ENCODE results near the gene TRPT1.

DNA sequence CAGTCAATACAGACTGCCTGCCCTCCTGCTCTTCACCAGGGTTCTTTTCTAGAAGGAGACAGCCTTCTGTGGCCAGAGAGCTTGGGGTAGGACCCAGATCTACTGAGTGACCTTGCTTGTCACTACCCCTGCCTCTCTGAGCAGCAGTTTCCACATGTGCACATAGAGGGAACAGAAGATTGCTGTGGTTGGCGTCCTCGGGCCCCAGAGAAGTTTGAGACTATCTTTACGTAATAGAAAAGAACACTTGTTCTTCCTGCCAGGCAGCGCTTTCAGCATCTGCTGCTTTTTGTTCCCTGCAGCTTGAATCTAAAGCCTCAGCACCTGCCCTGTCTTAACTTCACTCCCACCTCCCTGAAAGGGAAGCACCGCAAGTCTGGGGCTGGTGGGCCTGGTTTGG lies 13.0 kb upstream of the TRPT1 start:
- TF ChIP-seq, protein P1, sequence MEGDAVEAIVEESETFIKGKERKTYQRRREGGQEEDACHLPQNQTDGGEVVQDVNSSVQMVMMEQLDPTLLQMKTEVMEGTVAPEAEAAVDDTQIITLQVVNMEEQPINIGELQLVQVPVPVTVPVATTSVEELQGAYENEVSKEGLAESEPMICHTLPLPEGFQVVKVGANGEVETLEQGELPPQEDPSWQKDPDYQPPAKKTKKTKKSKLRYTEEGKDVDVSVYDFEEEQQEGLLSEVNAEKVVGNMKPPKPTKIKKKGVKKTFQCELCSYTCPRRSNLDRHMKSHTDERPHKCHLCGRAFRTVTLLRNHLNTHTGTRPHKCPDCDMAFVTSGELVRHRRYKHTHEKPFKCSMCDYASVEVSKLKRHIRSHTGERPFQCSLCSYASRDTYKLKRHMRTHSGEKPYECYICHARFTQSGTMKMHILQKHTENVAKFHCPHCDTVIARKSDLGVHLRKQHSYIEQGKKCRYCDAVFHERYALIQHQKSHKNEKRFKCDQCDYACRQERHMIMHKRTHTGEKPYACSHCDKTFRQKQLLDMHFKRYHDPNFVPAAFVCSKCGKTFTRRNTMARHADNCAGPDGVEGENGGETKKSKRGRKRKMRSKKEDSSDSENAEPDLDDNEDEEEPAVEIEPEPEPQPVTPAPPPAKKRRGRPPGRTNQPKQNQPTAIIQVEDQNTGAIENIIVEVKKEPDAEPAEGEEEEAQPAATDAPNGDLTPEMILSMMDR (IDR thresholded peaks at IDR 0.05) = no peak
- no peak for TF ChIP-seq SIN3A (IDR thresholded peaks at IDR 0.05; ENCODE audit: borderline replicate concordance, insufficient read depth, low read depth, low read length)
- no peak for TF ChIP-seq POLR2AphosphoS5 (IDR thresholded peaks at IDR 0.05; ENCODE audit: low read depth, low read length)
- TF ChIP-seq, protein P2, sequence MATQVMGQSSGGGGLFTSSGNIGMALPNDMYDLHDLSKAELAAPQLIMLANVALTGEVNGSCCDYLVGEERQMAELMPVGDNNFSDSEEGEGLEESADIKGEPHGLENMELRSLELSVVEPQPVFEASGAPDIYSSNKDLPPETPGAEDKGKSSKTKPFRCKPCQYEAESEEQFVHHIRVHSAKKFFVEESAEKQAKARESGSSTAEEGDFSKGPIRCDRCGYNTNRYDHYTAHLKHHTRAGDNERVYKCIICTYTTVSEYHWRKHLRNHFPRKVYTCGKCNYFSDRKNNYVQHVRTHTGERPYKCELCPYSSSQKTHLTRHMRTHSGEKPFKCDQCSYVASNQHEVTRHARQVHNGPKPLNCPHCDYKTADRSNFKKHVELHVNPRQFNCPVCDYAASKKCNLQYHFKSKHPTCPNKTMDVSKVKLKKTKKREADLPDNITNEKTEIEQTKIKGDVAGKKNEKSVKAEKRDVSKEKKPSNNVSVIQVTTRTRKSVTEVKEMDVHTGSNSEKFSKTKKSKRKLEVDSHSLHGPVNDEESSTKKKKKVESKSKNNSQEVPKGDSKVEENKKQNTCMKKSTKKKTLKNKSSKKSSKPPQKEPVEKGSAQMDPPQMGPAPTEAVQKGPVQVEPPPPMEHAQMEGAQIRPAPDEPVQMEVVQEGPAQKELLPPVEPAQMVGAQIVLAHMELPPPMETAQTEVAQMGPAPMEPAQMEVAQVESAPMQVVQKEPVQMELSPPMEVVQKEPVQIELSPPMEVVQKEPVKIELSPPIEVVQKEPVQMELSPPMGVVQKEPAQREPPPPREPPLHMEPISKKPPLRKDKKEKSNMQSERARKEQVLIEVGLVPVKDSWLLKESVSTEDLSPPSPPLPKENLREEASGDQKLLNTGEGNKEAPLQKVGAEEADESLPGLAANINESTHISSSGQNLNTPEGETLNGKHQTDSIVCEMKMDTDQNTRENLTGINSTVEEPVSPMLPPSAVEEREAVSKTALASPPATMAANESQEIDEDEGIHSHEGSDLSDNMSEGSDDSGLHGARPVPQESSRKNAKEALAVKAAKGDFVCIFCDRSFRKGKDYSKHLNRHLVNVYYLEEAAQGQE (IDR thresholded peaks at IDR 0.05; ENCODE audit: insufficient read depth in 1 of 2, low read depth in 2 of 2, low read length in 1 of 2) = no peak
- TF ChIP-seq TCF7L2 (IDR thresholded peaks at IDR 0.05; ENCODE audit: low read depth, low read length) = no peak

Measured in Panc1 (cell line).